NCI-H2107 treated with DMSO at 0.1 percent for 48 hours (cell line): ENCODE results near the gene PIWIL4.
A peak's percentile ranks its signal among the peaks of the same experiment; 100 is the strongest.
"Not testable (repeated sequence)": the region's sequence is repeated elsewhere in the genome, so short reads cannot be mapped to it uniquely, and the experiment has no call there.

Experiments
- DNase-seq: peaks from one replicate; lab custom pipeline; 2025; ENCODE audit not compliant: unreplicated experiment; lab: John Stamatoyannopoulos, UW

The PIWIL4 gene

GRCh38 chr11:94583866-94584500, 16.8 kb downstream of the PIWIL4 start:
- DNase-seq = no peak

GRCh38 chr11:94584978-94585377, 17.8 kb downstream of the PIWIL4 start:
- no peak for DNase-seq

GRCh38 chr11:94585399-94585798, 18.2 kb downstream of the PIWIL4 start:
- DNase-seq = no peak

GRCh38 chr11:94586546-94586945, 19.4 kb downstream of the PIWIL4 start:
- no peak for DNase-seq

- no peak for DNase-seq
These were observed 19.8 kb downstream of the PIWIL4 start for GRCh38 chr11:94586978-94587377.

GRCh38 chr11:94588366-94588942, 21.3 kb downstream of the PIWIL4 start:
- no peak for DNase-seq

GRCh38 chr11:94590352-94591041, 23.3 kb downstream of the PIWIL4 start:
- no peak for DNase-seq

GRCh38 chr11:94593030-94593429, 25.9 kb downstream of the PIWIL4 start:
- DNase-seq = no peak

- no peak for DNase-seq
These were observed 27.9 kb downstream of the PIWIL4 start for GRCh38 chr11:94595076-94595475.

GRCh38 chr11:94597896-94598295, 30.7 kb downstream of the PIWIL4 start:
- no peak for DNase-seq

GRCh38 chr11:94599510-94599909, 32.3 kb downstream of the PIWIL4 start:
- DNase-seq = no peak

- DNase-seq = peak; percentile 13
These were observed 35.5 kb downstream of the PIWIL4 start for GRCh38 chr11:94602430-94603372.

- DNase-seq = no peak
These were observed 36.4 kb downstream of the PIWIL4 start for GRCh38 chr11:94603587-94603986.

- no peak for DNase-seq
These were observed 37.3 kb downstream of the PIWIL4 start for GRCh38 chr11:94604482-94604881.

GRCh38 chr11:94613120-94613519, 46.0 kb downstream of the PIWIL4 start:
- no peak for DNase-seq

GRCh38 chr11:94623120-94623735, 56.1 kb downstream of the PIWIL4 start:
- DNase-seq = peak; percentile 80

- DNase-seq = not testable (repeated sequence)
These were observed 58.3 kb downstream of the PIWIL4 start for GRCh38 chr11:94625422-94625821.

- not testable (repeated sequence) for DNase-seq
These were observed 59.9 kb downstream of the PIWIL4 start for GRCh38 chr11:94627003-94627560.

GRCh38 chr11:94629741-94630140, 62.6 kb downstream of the PIWIL4 start:
- no peak for DNase-seq

GRCh38 chr11:94630221-94630620, 63.1 kb downstream of the PIWIL4 start:
- DNase-seq = no peak

- no peak for DNase-seq
These were observed 65.2 kb downstream of the PIWIL4 start for GRCh38 chr11:94632356-94632755.
